HepG2 (cell line): ENCODE data around the gene ARHGAP15. TPM values are rescaled to one million over a fixed set of nuclear protein-coding genes. Genes with fewer than 3 reads are reported as not detected.

ENCODE experiments used
- ATAC-seq: fragments of 200-7000 bp; cut with Tn5 transposase; 3 replicates; pipeline ENCODE4 v1.9.1; 2020; ENCODE audit warnings: mild to moderate bottlenecking, moderate library complexity
- BruUV-seq: library from RNA; stranded (reverse); fragments of 400-500 nt; replicated peaks from 2 replicates; lab custom pipeline; 2021; lab: Mats Ljungman, UMichigan
- CTCF ChIA-PET: fragments of 300-600 bp; formaldehyde crosslinking; extraction: SDS; loops from one replicate; lab custom pipeline; 2021; ENCODE audit warnings: low total read pairs, inconsistent platforms, low intra/inter-chr PET ratio; lab: Yijun Ruan, JAX
- POLR2A ChIA-PET: fragments of 350-600 bp; sonication (Branson Sonifier 250); formaldehyde crosslinking; loops from one replicate; lab custom pipeline; 2020; ENCODE audit warnings: antibody characterized with exemption, inconsistent platforms; lab: Yijun Ruan, JAX
- DNase-seq: peaks from one replicate; pipeline ENCODE4 v3.0.0-alpha.2; 2015; ENCODE audit warnings: low spot score
- FAIRE-seq: peaks from 3 replicates; lab custom pipeline; 2011; peaks lifted over from hg19 to GRCh38; lab: Jason Lieb, UNC
- H2AFZ ChIP-seq: one replicate; pipeline ENCODE4 v1.6.1; 2011; ENCODE audit warnings: low read length, inconsistent platforms
- H3K27ac ChIP-seq: fragments of 300-600 bp; 3 replicates; pipeline ENCODE4 v1.8.0; 2011; ENCODE audit warnings: mixed run types, mild to moderate bottlenecking, mixed read lengths, low read length, inconsistent platforms; ENCODE audit not compliant: insufficient read depth; ENCODE audit errors: extremely low read length
- H3K27me3 ChIP-seq, 2 experiments: fragments of 200-600 bp in 1 of 2; 2 replicates in 1 of 2; 3 replicates in 1 of 2; pipeline versions ENCODE4 v1.6.0 to v1.8.0; 2011; ENCODE audit warnings: low read length in 2 of 2, mild to moderate bottlenecking in 2 of 2, moderate library complexity in 2 of 2, inconsistent platforms in 1 of 2; ENCODE audit not compliant: insufficient read depth in 2 of 2, control insufficient read depth in 1 of 2
- H3K36me3 ChIP-seq, 2 experiments: fragments of 200-600 bp in 1 of 2; replicated peaks in 1 of 2; 2 replicates in 1 of 2; 3 replicates in 1 of 2; pipeline versions ENCODE4 v1.5.1 to v1.8.0; 2011; ENCODE audit warnings: low read length in 2 of 2, inconsistent platforms in 1 of 2; ENCODE audit not compliant: insufficient read depth in 2 of 2, control insufficient read depth in 1 of 2
- H3K4me1 ChIP-seq: 2 replicates; pipeline ENCODE4 v1.5.1; 2012; ENCODE audit warnings: low read length, inconsistent platforms; ENCODE audit not compliant: insufficient read depth
- H3K4me2 ChIP-seq: 2 replicates; pipeline ENCODE4 v1.6.0; 2011; ENCODE audit warnings: low read depth, low read length, inconsistent platforms
- H3K4me3 ChIP-seq, 3 experiments: fragments of 200-600 bp in 1 of 3; sonication (generic), shearing (Covaris generic) in 1 of 3; replicated peaks in 1 of 3; 2 replicates each; pipeline ENCODE4 v1.5.1; 2011 to 2016; ENCODE audit warnings: low read length in 3 of 3, inconsistent platforms in 2 of 3, low read depth in 2 of 3, mild to moderate bottlenecking in 2 of 3, control low read depth in 1 of 3, mixed read lengths in 1 of 3; ENCODE audit not compliant: insufficient read depth in 1 of 3
- H3K79me2 ChIP-seq: one replicate; pipeline ENCODE4 v1.6.1; 2011; ENCODE audit warnings: low read length, inconsistent platforms; ENCODE audit not compliant: insufficient read depth
- H3K9ac ChIP-seq: 2 replicates; pipeline ENCODE4 v1.6.0; 2011; ENCODE audit warnings: mild to moderate bottlenecking, low read depth, low read length, inconsistent platforms; ENCODE audit not compliant: insufficient read depth
- H3K9me3 ChIP-seq: 2 replicates; pipeline ENCODE4 v1.5.1; 2012; ENCODE audit warnings: mild to moderate bottlenecking, low read length
- H4K20me1 ChIP-seq: 2 replicates; pipeline ENCODE4 v1.6.0; 2011; ENCODE audit warnings: inconsistent platforms, mild to moderate bottlenecking, low read length, moderate library complexity; ENCODE audit not compliant: insufficient read depth
- CHD4 ChIP-seq: fragments of 200-600 bp; sonication (generic); IDR thresholded peaks from 2 replicates; pipeline ENCODE4 v1.7.0; 2017; ENCODE audit warnings: mild to moderate bottlenecking, low read length, borderline replicate concordance
- EP300 ChIP-seq, 3 experiments: sonication (generic) in 1 of 3; formaldehyde crosslinking in 1 of 3; IDR thresholded peaks; 2 replicates each; pipeline versions ENCODE4 v1.5.1 to v1.6.1; 2011 to 2020; ENCODE audit warnings: low read depth in 2 of 3, low read length in 2 of 3, borderline replicate concordance in 1 of 3, improper control_type of control experiment in 1 of 3, mild to moderate bottlenecking in 1 of 3, missing genetic modification reagents in 1 of 3, moderate library complexity in 1 of 3
- MAFF ChIP-seq: IDR thresholded peaks from 2 replicates; pipeline ENCODE4 v1.6.1; 2011; ENCODE audit warnings: low read depth, low read length, improper control_type of control experiment
- MAFK ChIP-seq, 2 experiments: IDR thresholded peaks in 1 of 2; conservative IDR thresholded peaks in 1 of 2; 2 replicates each; pipeline ENCODE4 v1.6.1; 2011; ENCODE audit warnings: improper control_type of control experiment in 2 of 2, low read length in 2 of 2
- PTBP1 ChIP-seq: fragments of 200-400 bp; formaldehyde crosslinking; IDR thresholded peaks from 2 replicates; pipeline ENCODE4 v1.6.1; 2018; ENCODE audit warnings: low read length, low read depth; ENCODE audit not compliant: poor library complexity, severe bottlenecking
- WGBS: methylation state at CpG from one replicate; pipeline ENCODE4 v1.1.6; 2017; ENCODE audit warnings: low lambda C conversion rate; 5-methylcytosine and 5-hydroxymethylcytosine counted together
- in situ Hi-C: cut with HindIII; loops from 2 replicates; pipeline ENCODE4 v1.10.0; 2017; ENCODE audit warnings: low pct_unique_long_range_greater_than_20kb; ENCODE audit not compliant: extremely low pct_ligation_motif_present
- intact Hi-C: fragments of 100-400 bp; cut with micrococcal nuclease; formaldehyde crosslinking; loops from one replicate; pipeline ENCODE4 v1.10.0; 2022; ENCODE audit not compliant: unreplicated experiment
- polyA plus RNA-seq, 8 experiments: library from polyadenylated mRNA; depleted of rRNA in 3 of 8; stranded (reverse) in 7 of 8; unstranded in 1 of 8; fragments of >200 nt; fragmentation: Illumina TruSeq in 4 of 8; extraction: Trizol in 4 of 8; gene quantifications; 2 replicates each; pipeline versions ENCODE4 v1.2.1 to v1.2.3, GENCODE V29; 2011 to 2016; ENCODE audit warnings: low read depth in 4 of 8, missing spikeins in 1 of 8, mixed read lengths in 1 of 8; ENCODE audit not compliant: insufficient read depth in 1 of 8
- total RNA-seq, 5 experiments: library from RNA; depleted of rRNA; stranded (reverse); fragments of >200 nt; fragmentation: Illumina TruSeq; extraction: Trizol; gene quantifications; 2 replicates each; pipeline ENCODE4 v1.2.3, GENCODE V29; 2016; ENCODE audit warnings: low read depth in 1 of 5

The ARHGAP15 gene
- total and polyA plus RNA-seq, 2 of the 13 experiments (the other 11 are each of a cell fraction or from before 2014, with no cell fraction given), result 0.04 TPM; not detected in 1

DNA sequence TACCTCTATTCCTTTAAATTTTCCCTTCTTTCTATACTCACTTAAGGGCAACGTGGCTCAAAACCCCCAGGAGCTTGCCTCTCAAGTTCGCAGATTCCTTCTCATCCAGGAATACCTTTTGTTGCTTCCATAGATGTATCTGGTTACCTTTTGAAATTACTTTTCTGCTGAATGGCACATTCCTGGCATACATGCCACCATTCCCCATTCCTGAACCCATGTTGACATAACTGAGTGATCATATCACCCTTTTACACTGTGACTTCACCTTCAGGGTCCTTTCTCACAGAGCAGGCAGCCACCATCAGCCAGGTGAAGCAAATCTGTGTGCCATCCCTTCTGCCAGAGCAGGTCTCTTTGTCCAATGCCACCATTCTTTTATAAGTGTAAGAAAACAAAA lies 615.8 kb downstream of the ARHGAP15 start:
- ChIA-PET CTCF (no interaction called here), POLR2A (no interaction called here)
- no TSS peak for BruUV-seq
- in situ Hi-C loops (no loop called here), intact Hi-C loops (no loop called here)
- H4K20me1 ChIP-seq, result no peaks in the 10 kb centered on the region
- no peak overlapping the region for H3K9ac ChIP-seq
- no peaks in the 10 kb centered on the region for H3K36me3 ChIP-seq
- H3K27ac ChIP-seq, result no peak overlapping the region
- no peaks in the 10 kb centered on the region for H3K4me1 ChIP-seq
- H3K4me2 ChIP-seq, result no peak overlapping the region
- peaks cover 0 to 2% of the 10 kb centered on the region in 2 experiments; a peak in 2 of 5 replicates for H3K27me3 ChIP-seq
- TF ChIP-seq MAFK (conservative IDR thresholded peaks at IDR 0.05 in 1 of 2, IDR thresholded peaks at IDR 0.05 in 1 of 2; ENCODE audit: low read length in 2 of 2) (peak in 1 of 2 experiments; percentile 23; a peak in 2 of 4 replicates), EP300 (IDR thresholded peaks at IDR 0.05; ENCODE audit: low read depth in 2 of 2, low read length in 2 of 2) (no peak), EP300 (CRISPR knock-in tag; IDR thresholded peaks at IDR 0.05; ENCODE audit: borderline replicate concordance) (no peak), MAFF (0 out of 2 replicates have a peak, but pooled peaks have one; percentile 20)
- no peak overlapping the region for H2AFZ ChIP-seq
- DNase-seq (no peak), ATAC-seq (no peak), FAIRE-seq (no peak)
- H3K79me2 ChIP-seq, result no peaks in the 10 kb centered on the region
- 13% methylated on average over 2 of the region's 2 CpGs for WGBS
- H3K4me3 ChIP-seq, result no peak overlapping the region
- H3K9me3 ChIP-seq, result no peaks in the 10 kb centered on the region

DNA sequence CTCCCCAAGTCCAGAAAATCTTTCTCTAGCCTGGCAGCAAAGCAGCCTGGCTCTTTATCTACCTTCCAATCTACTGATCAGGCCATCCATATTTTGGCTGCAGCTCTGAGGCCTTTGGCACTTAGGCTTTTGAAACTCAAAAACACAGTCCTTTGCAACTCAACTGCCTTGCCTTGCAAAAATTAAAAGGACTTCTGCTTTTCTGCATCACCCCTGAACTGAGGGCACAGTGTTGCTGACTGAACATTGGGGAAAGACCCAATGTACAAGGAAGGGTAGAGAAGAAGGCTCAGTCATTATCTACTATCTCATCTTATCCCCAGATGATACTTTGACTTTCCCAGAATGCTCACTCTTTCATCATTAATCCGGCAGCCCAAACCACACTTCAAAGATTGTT lies 625.5 kb downstream of the ARHGAP15 start:
- in situ Hi-C loops, result no loop called here
- TF ChIP-seq PTBP1 (no peak), CHD4 (no peak)
- intact Hi-C loops, result no loop called here
- no peak for ATAC-seq
- Histone ChIP-seq H3K4me2 (no peak overlapping the region), H2AFZ (no peak overlapping the region), H3K9ac (no peak overlapping the region), H3K4me3 (no peak overlapping the region), H4K20me1 (no peaks in the 10 kb centered on the region; the same call in 1 of the 2 replicates), H3K27me3 (no peaks in the 10 kb centered on the region), H3K36me3 (no peaks in the 10 kb centered on the region), H3K4me1 (no peaks in the 10 kb centered on the region), H3K27ac (no peak overlapping the region), H3K79me2 (no peaks in the 10 kb centered on the region), H3K9me3 (no peaks in the 10 kb centered on the region)
- FAIRE-seq, result no peak
- ChIA-PET POLR2A (no interaction called here), CTCF (no interaction called here)
- whole genome bisulfite sequencing, result 37% methylated on average over 1 of the region's 1 CpG
- no peak for DNase-seq
- no TSS peak for BruUV-seq
